OCI-LY3 (cell line): ENCODE measurements around the gene NR5A2.

Experiments
- H2AFZ ChIP-seq: fragments of 200-600, 300-600 bp; shearing (Covaris generic); 2 replicates; pipeline ENCODE4 v1.6.0; 2014; ENCODE audit warnings: antibody characterized with exemption, low read depth, low read length
- H3K27ac ChIP-seq: fragments of 200-600, 300-600 bp; sonication (generic); 2 replicates; pipeline ENCODE4 v1.5.1; 2014; ENCODE audit warnings: mild to moderate bottlenecking, low read length, moderate library complexity, mixed read lengths
- H3K27me3 ChIP-seq: fragments of 200-600, 300-600 bp; sonication (generic); 2 replicates; pipeline ENCODE4 v1.6.1; 2014; ENCODE audit warnings: low read depth, low read length, mixed read lengths
- H3K36me3 ChIP-seq: fragments of 200-600, 300-600 bp; sonication (generic); replicated peaks from 2 replicates; pipeline ENCODE3; 2014; ENCODE audit warnings: low read depth, low read length, mixed read lengths
- H3K4me1 ChIP-seq: fragments of 300-600, 200-600 bp; sonication (generic); 2 replicates; pipeline ENCODE4 v1.6.1; 2014; ENCODE audit warnings: low read length, mixed read lengths
- H3K4me2 ChIP-seq: fragments of 200-600, 300-600 bp; sonication (generic); 2 replicates; pipeline ENCODE4 v1.6.1; 2014; ENCODE audit warnings: low read length, mixed read lengths
- H3K4me3 ChIP-seq: fragments of 300-600, 200-600 bp; sonication (generic); 2 replicates; pipeline ENCODE4 v1.5.1; 2014; ENCODE audit warnings: antibody characterized with exemption, mild to moderate bottlenecking, low read length, moderate library complexity
- H3K79me2 ChIP-seq: fragments of 300-600, 200-600 bp; shearing (Covaris generic); 2 replicates; pipeline ENCODE4 v1.6.1; 2014; ENCODE audit warnings: mild to moderate bottlenecking, low read length, mixed read lengths
- H3K9ac ChIP-seq: fragments of 300-600, 200-600 bp; shearing (Covaris generic); 2 replicates; pipeline ENCODE4 v1.6.0; 2014; ENCODE audit warnings: mild to moderate bottlenecking, low read length, moderate library complexity
- H3K9me3 ChIP-seq: fragments of 200-600, 300-600 bp; shearing (Covaris generic); 2 replicates; pipeline ENCODE4 v1.6.1; 2014; ENCODE audit warnings: low read length, mixed read lengths; ENCODE audit not compliant: insufficient read depth
- H4K20me1 ChIP-seq: fragments of 200-600, 300-600 bp; sonication (generic); 2 replicates; pipeline ENCODE4 v1.6.1; 2016; ENCODE audit warnings: low read length, mixed read lengths; ENCODE audit not compliant: insufficient read depth
- EZH2phosphoT487 ChIP-seq: fragments of 200-600 bp; shearing (Covaris generic); IDR thresholded peaks from 2 replicates; pipeline ENCODE4 v1.6.1; 2018; ENCODE audit warnings: antibody characterized with exemption, mixed run types, low read depth
- TF ChIP-seq, protein P1 (sequence below): fragments of 200-600, 300-600 bp; sonication (generic); IDR thresholded peaks from 2 replicates; pipeline ENCODE4 v1.5.1; 2014; ENCODE audit warnings: antibody characterized with exemption, low read length, low read depth

Gene NR5A2

DNA sequence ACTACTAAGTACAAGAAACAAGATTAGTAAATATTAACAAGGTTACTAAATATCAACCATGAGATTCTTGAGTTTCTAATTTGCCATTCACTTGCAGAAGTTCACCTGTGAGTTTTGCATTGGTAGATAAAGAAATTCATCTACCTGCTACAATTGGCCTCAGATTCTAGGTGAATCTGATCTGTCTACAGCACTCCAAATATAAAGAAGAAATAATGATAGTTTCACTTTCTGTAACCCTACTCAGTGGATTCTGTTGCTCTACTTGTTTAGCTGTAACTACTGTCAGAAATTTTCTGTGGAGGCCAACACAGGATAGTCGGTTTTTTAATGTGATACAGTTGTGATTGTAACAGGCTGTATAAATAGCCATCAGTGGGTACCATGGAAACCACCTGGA lies 118.6 kb downstream of the NR5A2 start:
- no peaks in the 10 kb centered on the region for H3K9me3 ChIP-seq
- no peaks in the 10 kb centered on the region for H4K20me1 ChIP-seq
- no peaks in the 10 kb centered on the region for H3K79me2 ChIP-seq
- H3K27ac ChIP-seq: no peak overlapping the region
- H3K9ac ChIP-seq: no peak overlapping the region
- no peaks in the 10 kb centered on the region for H3K27me3 ChIP-seq
- TF ChIP-seq, protein P1, sequence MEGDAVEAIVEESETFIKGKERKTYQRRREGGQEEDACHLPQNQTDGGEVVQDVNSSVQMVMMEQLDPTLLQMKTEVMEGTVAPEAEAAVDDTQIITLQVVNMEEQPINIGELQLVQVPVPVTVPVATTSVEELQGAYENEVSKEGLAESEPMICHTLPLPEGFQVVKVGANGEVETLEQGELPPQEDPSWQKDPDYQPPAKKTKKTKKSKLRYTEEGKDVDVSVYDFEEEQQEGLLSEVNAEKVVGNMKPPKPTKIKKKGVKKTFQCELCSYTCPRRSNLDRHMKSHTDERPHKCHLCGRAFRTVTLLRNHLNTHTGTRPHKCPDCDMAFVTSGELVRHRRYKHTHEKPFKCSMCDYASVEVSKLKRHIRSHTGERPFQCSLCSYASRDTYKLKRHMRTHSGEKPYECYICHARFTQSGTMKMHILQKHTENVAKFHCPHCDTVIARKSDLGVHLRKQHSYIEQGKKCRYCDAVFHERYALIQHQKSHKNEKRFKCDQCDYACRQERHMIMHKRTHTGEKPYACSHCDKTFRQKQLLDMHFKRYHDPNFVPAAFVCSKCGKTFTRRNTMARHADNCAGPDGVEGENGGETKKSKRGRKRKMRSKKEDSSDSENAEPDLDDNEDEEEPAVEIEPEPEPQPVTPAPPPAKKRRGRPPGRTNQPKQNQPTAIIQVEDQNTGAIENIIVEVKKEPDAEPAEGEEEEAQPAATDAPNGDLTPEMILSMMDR: no peak
- no peak for TF ChIP-seq EZH2phosphoT487
- no peak overlapping the region for H3K4me3 ChIP-seq
- no peak overlapping the region for H2AFZ ChIP-seq
- H3K4me1 ChIP-seq: peaks cover 20% of the 10 kb centered on the region
- no peaks in the 10 kb centered on the region for H3K36me3 ChIP-seq
- H3K4me2 ChIP-seq: no peak overlapping the region

GRCh38 chr1:200147094-200147493 lies 119.6 kb downstream of the NR5A2 start:
- TF ChIP-seq, protein P1: no peak
- TF ChIP-seq EZH2phosphoT487: no peak
- Histone ChIP-seq H3K4me1 (peaks cover 28% of the 10 kb centered on the region), H3K9me3 (no peaks in the 10 kb centered on the region), H4K20me1 (no peaks in the 10 kb centered on the region), H3K4me3 (no peak overlapping the region), H3K79me2 (no peaks in the 10 kb centered on the region), H3K36me3 (no peaks in the 10 kb centered on the region), H2AFZ (no peak overlapping the region), H3K4me2 (no peak overlapping the region), H3K27ac (no peak overlapping the region), H3K27me3 (no peaks in the 10 kb centered on the region), H3K9ac (no peak overlapping the region)

DNA sequence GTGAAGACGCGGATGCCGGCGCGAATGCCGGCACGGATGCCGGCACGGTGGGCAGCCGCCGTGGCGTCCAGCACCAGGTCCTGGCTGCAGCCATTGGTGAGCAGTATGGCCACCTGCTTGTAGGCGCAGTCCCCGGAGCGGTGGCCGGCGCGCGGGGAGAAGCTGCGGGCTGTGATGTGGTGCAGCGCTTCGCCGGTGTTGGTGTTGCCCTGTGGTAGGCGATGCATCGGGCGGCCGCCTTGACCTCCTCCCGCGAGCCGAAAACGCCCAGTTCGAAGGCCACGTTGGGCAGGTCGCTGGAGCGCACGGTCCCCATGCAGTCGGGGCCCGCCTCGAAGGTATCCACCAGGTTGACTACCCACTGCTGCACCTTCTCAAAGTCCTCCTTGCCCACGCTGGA lies 120.2 kb downstream of the NR5A2 start:
- H3K27ac ChIP-seq: no peak overlapping the region
- H3K27me3 ChIP-seq: no peaks in the 10 kb centered on the region
- no peak overlapping the region for H3K4me2 ChIP-seq
- no peak overlapping the region for H3K4me3 ChIP-seq
- no peaks in the 10 kb centered on the region for H3K9me3 ChIP-seq
- H2AFZ ChIP-seq: no peak overlapping the region
- no peaks in the 10 kb centered on the region for H3K36me3 ChIP-seq
- no peaks in the 10 kb centered on the region for H3K79me2 ChIP-seq
- H4K20me1 ChIP-seq: no peaks in the 10 kb centered on the region
- TF ChIP-seq, protein P1: no peak
- TF ChIP-seq EZH2phosphoT487: no peak
- no peak overlapping the region for H3K9ac ChIP-seq
- H3K4me1 ChIP-seq: peaks cover 34% of the 10 kb centered on the region

- no peaks in the 10 kb centered on the region for H3K9me3 ChIP-seq
- peak overlapping the region; percentile 19 for H3K4me2 ChIP-seq
- H3K27ac ChIP-seq: no peak overlapping the region
Measured at GRCh38 chr1:200150006-200150405, 122.5 kb downstream of the NR5A2 start.

More at GRCh38 chr1:200150006-200150405, 122.5 kb downstream of the NR5A2 start:
- no peaks in the 10 kb centered on the region for H3K36me3 ChIP-seq
- H3K4me1 ChIP-seq: peaks cover 56% of the 10 kb centered on the region
- H3K79me2 ChIP-seq: no peaks in the 10 kb centered on the region
- no peaks in the 10 kb centered on the region for H4K20me1 ChIP-seq
- H3K9ac ChIP-seq: no peak overlapping the region
- H3K27me3 ChIP-seq: no peaks in the 10 kb centered on the region
- TF ChIP-seq, protein P1: no peak
- no peak for TF ChIP-seq EZH2phosphoT487
- H3K4me3 ChIP-seq: no peak overlapping the region
- H2AFZ ChIP-seq: no peak overlapping the region
